T-cell (primary cell): ENCODE results near the gene EIPR1. TPM values are rescaled to one million over a fixed set of nuclear protein-coding genes. Genes with fewer than 3 reads are reported as not detected.

Experiments
- ATAC-seq, 4 experiments: fragments of 200-7000 bp in 3 of 4; fragments of 150-1000 bp in 1 of 4; cut with Tn5 transposase; replicated peaks in 1 of 4; 1 replicate in 3 of 4; 2 replicates in 1 of 4; pipeline ENCODE4 v1.10.0; 2021; ENCODE audit warnings: moderate library complexity in 3 of 4, mild to moderate bottlenecking in 2 of 4, moderate number of reproducible peaks in 1 of 4
- CTCF ChIA-PET, 2 donors: fragments of 300-600 bp; sonication (Branson Sonifier 250); formaldehyde crosslinking; loops; one replicate each; lab custom pipeline; 2022; ENCODE audit warnings: antibody characterized with exemption in 2 of 2; lab: Charles Lee
- POLR2A ChIA-PET, 2 donors: fragments of 300-600 bp; sonication (Branson Sonifier 250); formaldehyde crosslinking; loops; one replicate each; lab custom pipeline; 2022; ENCODE audit warnings: antibody characterized with exemption in 2 of 2; lab: Charles Lee
- DNase-seq, 35 experiments: peaks; one replicate each; pipeline versions ENCODE4 v3.0.0 to v3.0.0-alpha.2; 2013 to 2023
- H3K27ac ChIP-seq: one replicate; pipeline ENCODE4 v1.5.1; 2013; ENCODE audit warnings: low read length
- H3K27me3 ChIP-seq, 2 experiments: replicated peaks in 1 of 2; 1 replicate in 1 of 2; 2 replicates in 1 of 2; pipeline versions ENCODE4 v1.6.1 to v1.7.0; 2013; ENCODE audit warnings: low read length in 1 of 2, mixed read lengths in 1 of 2; ENCODE audit not compliant: control insufficient read depth in 2 of 2, insufficient read depth in 2 of 2; ENCODE audit errors: extremely low read depth in 1 of 2
- H3K36me3 ChIP-seq, 2 donors: 1 replicate in 1 of 2; 2 replicates in 1 of 2; pipeline versions ENCODE4 v1.6.1 to v1.7.0; 2013; ENCODE audit warnings: low read length in 1 of 2; ENCODE audit not compliant: control insufficient read depth in 2 of 2, insufficient read depth in 1 of 2; ENCODE audit errors: extremely low read depth in 1 of 2
- H3K4me1 ChIP-seq, 2 experiments: 1 replicate in 1 of 2; 2 replicates in 1 of 2; pipeline versions ENCODE4 v1.6.1 to v1.7.0; 2013; ENCODE audit warnings: low read length in 2 of 2, mixed read lengths in 1 of 2; ENCODE audit not compliant: insufficient read depth in 2 of 2, control insufficient read depth in 1 of 2; ENCODE audit errors: extremely low read depth in 1 of 2
- H3K4me3 ChIP-seq, 2 donors: 1 replicate in 1 of 2; 2 replicates in 1 of 2; pipeline versions ENCODE4 v1.5.1 to v1.7.0; 2013; ENCODE audit warnings: mild to moderate bottlenecking in 2 of 2, low read length in 1 of 2, moderate library complexity in 1 of 2; ENCODE audit not compliant: control insufficient read depth in 1 of 2; ENCODE audit errors: extremely low read depth in 1 of 2
- H3K9me3 ChIP-seq: 2 replicates; pipeline ENCODE4 v1.7.0; 2013
- H3K27ac Mint-ChIP-seq, 2 donors: one replicate each; pipeline ENCODE4 v1.8.0; 2020 to 2021; ENCODE audit warnings: mild to moderate bottlenecking in 2 of 2, mixed read lengths in 2 of 2
- H3K27me3 Mint-ChIP-seq, 2 donors: one replicate each; pipeline ENCODE4 v1.8.0; 2021 to 2022; ENCODE audit warnings: mixed read lengths in 2 of 2
- H3K36me3 Mint-ChIP-seq: one replicate; pipeline ENCODE4 v1.8.0; 2021; ENCODE audit warnings: mixed read lengths
- H3K4me1 Mint-ChIP-seq, 3 donors: one replicate each; pipeline ENCODE4 v1.8.0; 2020 to 2022; ENCODE audit warnings: mixed read lengths in 3 of 3, mild to moderate bottlenecking in 1 of 3
- H3K4me3 Mint-ChIP-seq, 3 donors: one replicate each; pipeline ENCODE4 v1.8.0; 2020 to 2022; ENCODE audit warnings: mild to moderate bottlenecking in 3 of 3, mixed read lengths in 3 of 3, moderate library complexity in 3 of 3
- H3K9me3 Mint-ChIP-seq, 3 donors: one replicate each; pipeline ENCODE4 v1.8.0; 2020 to 2022; ENCODE audit warnings: mixed read lengths in 3 of 3
- WGBS: methylation state at CpG from one replicate; pipeline ENCODE4 v1.1.5; 2013; ENCODE audit warnings: missing lambda C conversion rate; ENCODE audit not compliant: insufficient coverage; 5-methylcytosine and 5-hydroxymethylcytosine counted together
- total RNA-seq, 35 experiments: library from RNA in 6 of 35; stranded (reverse) in 6 of 35; fragments of 120-200 nt in 1 of 35; gene quantifications; one replicate each; pipeline versions ENCODE4 v1.2.1 to v1.2.4 and lab custom pipeline; 2013 to 2026

Gene EIPR1
- total RNA-seq, 5 donors from 2014 or later (not counting 1 experiment from before 2014, with no cell fraction given): 26.0 to 36.4 (median 27.8) TPM

DNA sequence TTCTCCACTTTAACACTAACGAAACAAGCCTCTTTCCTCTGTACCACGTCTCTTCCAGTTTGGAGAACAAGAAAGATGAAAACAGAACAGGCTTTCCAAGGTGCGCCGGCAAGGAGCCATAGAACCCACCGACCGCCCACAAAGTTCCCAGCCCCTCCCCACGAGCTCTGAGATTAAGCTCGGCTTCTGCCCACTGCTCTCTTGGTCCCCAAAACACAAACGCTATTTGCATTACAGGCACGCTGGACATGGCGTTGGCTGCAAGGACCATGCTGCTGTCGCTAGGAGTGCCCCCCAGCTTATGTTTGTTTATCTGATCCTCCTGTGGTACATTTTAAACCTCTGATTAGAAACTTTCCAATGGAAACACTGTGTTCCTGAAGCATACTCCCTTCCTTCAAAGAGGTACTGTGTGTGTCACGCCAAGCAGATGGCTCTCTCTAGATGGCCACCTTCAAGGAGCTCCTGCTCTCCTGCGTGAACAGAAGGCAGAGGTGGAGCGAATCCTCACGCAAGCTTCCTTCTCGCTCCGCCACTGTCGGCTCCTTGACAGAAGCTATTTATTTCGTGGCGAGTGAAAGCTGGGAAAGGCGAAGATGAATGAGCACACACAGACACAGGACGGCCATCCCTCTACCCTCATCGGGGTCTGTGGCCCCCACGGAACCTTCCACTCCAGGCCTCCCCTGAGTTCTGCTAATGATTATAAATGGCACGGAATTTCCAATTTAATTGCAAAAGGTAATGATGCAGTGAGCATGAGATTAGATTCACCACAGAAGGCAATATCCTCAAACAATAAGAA lies 166.2 kb downstream of the EIPR1 start:
- DNase-seq: no peak
- H3K4me3 ChIP-seq: no peak overlapping the region

DNA sequence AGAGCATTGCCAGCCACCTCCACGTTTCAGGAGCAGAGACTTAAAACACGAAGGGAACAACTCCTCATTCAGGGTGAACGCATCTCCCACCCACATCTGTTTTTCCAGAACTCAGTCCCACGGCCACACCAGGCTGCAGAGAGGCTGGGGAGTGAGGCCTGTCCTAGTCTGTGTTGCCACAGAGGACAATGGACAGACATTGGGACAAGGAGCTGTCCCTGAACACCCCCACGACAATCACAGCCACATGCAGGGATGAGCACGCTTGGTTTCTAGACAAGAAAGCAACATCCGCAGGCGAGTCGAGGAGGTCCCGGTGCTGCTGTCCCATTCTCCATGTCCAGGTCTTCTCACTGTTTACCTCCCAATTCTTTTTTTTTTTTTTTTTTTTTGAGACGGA lies 167.4 kb downstream of the EIPR1 start:
- Mint-ChIP-seq H3K36me3 (peaks cover 48% of the 10 kb centered on the region), H3K4me3 (no peak overlapping the region), H3K27me3 (no peaks in the 10 kb centered on the region), H3K9me3 (no peaks in the 10 kb centered on the region), H3K27ac (no peak overlapping the region), H3K4me1 (peaks cover 5 to 8% (median 6%) of the 10 kb centered on the region in 3 donors)
- ChIA-PET POLR2A (interaction anchor here in 1 of 2 donors (0.7 kb wide), 1 partner anchor 232 kb away, joined by 10 read pairs; no protein-coding TSS in a partner anchor), CTCF (no interaction called here)
- Histone ChIP-seq H3K4me3 (no peak overlapping the region), H3K27me3 (no peaks in the 10 kb centered on the region), H3K9me3 (no peaks in the 10 kb centered on the region), H3K27ac (no peak overlapping the region), H3K36me3 (peaks cover 18 to 22% of the 10 kb centered on the region in 2 donors), H3K4me1 (no peaks in the 10 kb centered on the region)
- ATAC-seq: no peak
- 93% methylated on average over 5 of the region's 11 CpGs for WGBS
- DNase-seq: no peak

More for the DNA sequence above, 166.2 kb downstream of the EIPR1 start:
- H3K27me3 ChIP-seq: no peaks in the 10 kb centered on the region
- H3K36me3 ChIP-seq: peaks cover 18 to 22% of the 10 kb centered on the region in 2 donors
- peaks cover 42% of the 10 kb centered on the region for H3K36me3 Mint-ChIP-seq
- H3K4me3 Mint-ChIP-seq: no peak overlapping the region
- no peaks in the 10 kb centered on the region for H3K9me3 ChIP-seq
- no peak for ATAC-seq
- no peaks in the 10 kb centered on the region for H3K4me1 ChIP-seq
- H3K27ac Mint-ChIP-seq: no peak overlapping the region
- H3K27me3 Mint-ChIP-seq: no peaks in the 10 kb centered on the region
- H3K27ac ChIP-seq: no peak overlapping the region
- ChIA-PET CTCF (no interaction called here), POLR2A (no interaction called here)
- H3K9me3 Mint-ChIP-seq: no peaks in the 10 kb centered on the region
- WGBS: 95% methylated on average over 14 of the region's 26 CpGs
- H3K4me1 Mint-ChIP-seq: peaks cover 11 to 14% (median 12%) of the 10 kb centered on the region in 3 donors

DNA sequence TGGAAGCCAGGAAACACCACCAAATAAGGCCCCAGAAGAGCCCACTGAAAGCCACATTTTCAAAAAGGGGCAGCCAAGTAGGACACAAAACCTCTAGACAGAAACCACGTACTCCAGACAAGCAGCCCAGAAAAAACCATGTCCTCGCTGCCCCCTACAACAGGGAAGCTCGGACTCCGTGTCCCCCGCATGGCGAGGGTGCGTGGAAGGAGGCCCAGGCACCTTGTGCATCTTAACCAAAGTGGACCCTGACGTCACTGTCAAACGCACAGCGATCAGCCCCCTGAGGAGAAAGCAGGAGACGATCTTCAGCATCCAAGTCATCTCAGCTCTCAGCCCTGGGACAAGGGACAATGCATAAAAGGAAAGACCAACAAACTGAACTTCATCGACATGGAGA lies 168.4 kb downstream of the EIPR1 start:
- CTCF ChIA-PET: no interaction called here
- POLR2A ChIA-PET: no interaction called here
- DNase-seq (no peak), ATAC-seq (no peak)
- Histone ChIP-seq H3K27me3 (no peaks in the 10 kb centered on the region), H3K36me3 (peaks cover 16 to 22% of the 10 kb centered on the region in 2 donors), H3K4me1 (peaks cover 0 to 5% of the 10 kb centered on the region in 2 experiments), H3K4me3 (no peak overlapping the region), H3K9me3 (no peaks in the 10 kb centered on the region), H3K27ac (no peak overlapping the region)
- Mint-ChIP-seq H3K27me3 (no peaks in the 10 kb centered on the region), H3K4me1 (peaks cover 4 to 5% (median 5%) of the 10 kb centered on the region in 3 donors), H3K27ac (no peak overlapping the region), H3K36me3 (peaks cover 53% of the 10 kb centered on the region), H3K4me3 (no peak overlapping the region), H3K9me3 (no peaks in the 10 kb centered on the region)
- 93% methylated on average over 10 of the region's 12 CpGs for WGBS

DNA sequence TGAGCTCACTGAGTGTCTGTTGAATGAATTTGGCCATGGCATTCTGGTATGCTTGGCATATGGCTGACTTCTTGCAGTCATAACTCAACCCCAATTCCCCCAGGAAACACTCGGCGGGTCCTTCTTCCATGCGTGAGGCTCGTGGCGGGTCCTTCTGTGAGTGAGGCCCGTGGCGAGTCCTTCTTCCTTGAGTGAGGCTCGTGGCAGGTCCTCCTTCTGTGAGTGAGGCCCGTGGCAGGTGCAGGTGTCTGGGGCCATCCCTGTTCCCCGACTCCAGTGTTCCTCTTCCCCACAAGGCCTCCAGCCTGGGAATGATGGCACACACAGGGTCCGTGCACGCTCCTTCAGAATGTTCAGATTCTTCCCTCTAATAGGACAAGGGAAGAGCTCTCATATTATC lies 169.0 kb downstream of the EIPR1 start:
- H3K4me3 ChIP-seq: no peak overlapping the region
- H3K9me3 Mint-ChIP-seq: no peaks in the 10 kb centered on the region
- H3K27me3 Mint-ChIP-seq: no peaks in the 10 kb centered on the region
- no peaks in the 10 kb centered on the region for H3K27me3 ChIP-seq
- POLR2A ChIA-PET: no interaction called here
- no peak overlapping the region for H3K27ac ChIP-seq
- 98% methylated on average over 7 of the region's 12 CpGs for WGBS
- peaks cover 4 to 6% (median 5%) of the 10 kb centered on the region in 3 donors for H3K4me1 Mint-ChIP-seq
- peaks cover 13 to 22% of the 10 kb centered on the region in 2 donors for H3K36me3 ChIP-seq
- peaks cover 0 to 9% of the 10 kb centered on the region in 2 experiments for H3K4me1 ChIP-seq
- DNase-seq (no peak), ATAC-seq (no peak)
- no peak overlapping the region for H3K4me3 Mint-ChIP-seq
- no peaks in the 10 kb centered on the region for H3K9me3 ChIP-seq
- H3K27ac Mint-ChIP-seq: no peak overlapping the region
- CTCF ChIA-PET: no interaction called here
- peaks cover 52% of the 10 kb centered on the region for H3K36me3 Mint-ChIP-seq

DNA sequence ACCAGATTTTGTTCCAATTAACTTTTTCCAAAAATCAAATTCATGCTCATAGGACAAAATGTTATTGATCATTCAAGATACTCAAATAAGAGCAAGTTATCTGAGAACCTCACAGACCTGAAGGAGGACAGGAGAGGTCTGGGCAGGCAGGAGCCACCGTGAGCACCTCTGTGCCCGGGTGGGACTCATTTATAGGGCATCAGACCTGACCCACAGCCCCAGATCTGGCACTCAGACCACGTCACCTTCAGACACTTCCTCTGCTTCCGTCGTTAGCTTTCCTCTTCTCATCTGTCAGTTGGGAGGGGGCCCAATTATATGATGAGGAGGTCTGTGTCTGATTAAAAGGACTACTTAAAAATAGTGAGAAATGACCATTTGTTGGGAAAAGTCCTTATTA lies 169.4 kb downstream of the EIPR1 start:
- H3K27ac Mint-ChIP-seq: no peak overlapping the region
- ATAC-seq (no peak), DNase-seq (no peak)
- no CpG with 5 or more reads among the region's 5 CpGs for WGBS
- CTCF ChIA-PET: no interaction called here
- peaks cover 52% of the 10 kb centered on the region for H3K36me3 Mint-ChIP-seq
- no peak overlapping the region for H3K4me3 Mint-ChIP-seq
- Histone ChIP-seq H3K9me3 (no peaks in the 10 kb centered on the region), H3K27ac (no peak overlapping the region), H3K27me3 (no peaks in the 10 kb centered on the region), H3K4me3 (no peak overlapping the region), H3K4me1 (peaks cover 0 to 12% of the 10 kb centered on the region in 2 experiments), H3K36me3 (peaks cover 13 to 22% of the 10 kb centered on the region in 2 donors)
- H3K9me3 Mint-ChIP-seq: no peaks in the 10 kb centered on the region
- H3K27me3 Mint-ChIP-seq: no peaks in the 10 kb centered on the region
- POLR2A ChIA-PET: interaction anchor here in 1 of 2 donors (0.6 kb wide), 1 partner anchor 177 kb away, joined by 3 read pairs; no protein-coding TSS in a partner anchor
- H3K4me1 Mint-ChIP-seq: peaks cover 4 to 6% (median 5%) of the 10 kb centered on the region in 3 donors

DNA sequence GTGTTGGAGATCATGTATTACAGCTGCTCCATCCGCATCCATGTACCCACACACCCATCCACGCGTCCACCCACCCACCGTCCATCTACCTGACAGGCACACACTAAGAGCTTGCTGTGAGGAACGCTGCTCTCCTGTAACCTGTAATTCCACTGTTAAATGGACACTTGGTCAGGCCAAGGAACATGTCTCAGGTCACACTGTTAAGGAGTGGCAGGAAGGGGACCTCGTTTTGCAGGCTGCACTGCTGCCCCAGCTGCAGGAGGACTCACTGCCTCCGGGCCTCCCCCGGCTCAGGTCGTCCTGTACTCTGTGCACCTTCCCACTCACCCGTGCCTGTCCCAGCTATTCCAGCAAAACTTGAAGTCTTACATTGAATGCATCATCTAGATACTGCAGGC lies 170.5 kb downstream of the EIPR1 start:
- H3K27me3 Mint-ChIP-seq: no peaks in the 10 kb centered on the region
- Histone ChIP-seq H3K9me3 (no peaks in the 10 kb centered on the region), H3K36me3 (peaks cover 13 to 17% of the 10 kb centered on the region in 2 donors), H3K4me1 (peaks cover 0 to 12% of the 10 kb centered on the region in 2 experiments), H3K27me3 (no peaks in the 10 kb centered on the region), H3K4me3 (no peak overlapping the region), H3K27ac (no peak overlapping the region)
- H3K27ac Mint-ChIP-seq: no peak overlapping the region
- ChIA-PET CTCF (no interaction called here), POLR2A (no interaction called here)
- ATAC-seq (no peak), DNase-seq (no peak)
- no peaks in the 10 kb centered on the region for H3K9me3 Mint-ChIP-seq
- 95% methylated on average over 9 of the region's 10 CpGs for WGBS
- H3K36me3 Mint-ChIP-seq: peaks cover 45% of the 10 kb centered on the region
- no peak overlapping the region for H3K4me3 Mint-ChIP-seq
- peaks cover 4 to 6% (median 5%) of the 10 kb centered on the region in 3 donors for H3K4me1 Mint-ChIP-seq
